ENCODE data around the gene PWWP2B. TPM values are rescaled to one million over a fixed set of nuclear protein-coding genes. Genes with fewer than 3 reads are reported as not detected.

PWWP2B gene
- total and polyA plus RNA-seq, 2 of the 4 experiments (the other 2 are of a cell fraction), result 1.7 to 2.2 TPM

- no peaks in the 10 kb centered on the region for H3K9me1 ChIP-seq (ENCODE audit: insufficient read depth, low read length)
- no peak overlapping the region for H2AK5ac ChIP-seq (ENCODE audit: low read depth, low read length)
- H2BK5ac ChIP-seq (ENCODE audit: low read depth, low read length, poor library complexity, severe bottlenecking), result no peak overlapping the region
- BruUV-seq (replicated peaks), result no TSS peak
- H3K23ac ChIP-seq (ENCODE audit: low read depth, low read length), result no peak overlapping the region
- no peak for DNase-seq
- dilution Hi-C loops (cut with HindIII; ENCODE audit: low sequenced_read_pairs, unreplicated experiment), result no loop called here
- no peaks in the 10 kb centered on the region; the same call in 1 of the 2 replicates for H3K4me1 ChIP-seq (ENCODE audit: control insufficient read depth, insufficient read depth, low read length)
- H2BK20ac ChIP-seq (ENCODE audit: low read depth, low read length), result no peak overlapping the region
- in situ Hi-C loops (cut with MboI; ENCODE audit: low sequenced_read_pairs), result no loop called here
- H4K20me1 ChIP-seq (ENCODE audit: insufficient read depth, low read length), result no peaks in the 10 kb centered on the region
- no peak overlapping the region for H2BK15ac ChIP-seq (ENCODE audit: low read depth, low read length)
- H4K91ac ChIP-seq (ENCODE audit: insufficient read depth, low read depth, low read length), result no peak overlapping the region
- H3K4me2 ChIP-seq (ENCODE audit: low read depth, low read length), result no peak overlapping the region
- 90% methylated on average over 2 of the region's 15 CpGs; no CpG with 5 or more reads in 1 of the 2 experiments for WGBS, 2 experiments (ENCODE audit: extremely low coverage in 2 of 2, insufficient read length in 1 of 2)
- no peak overlapping the region for H3K18ac ChIP-seq (ENCODE audit: low read depth, low read length)
- no peak overlapping the region for H2AK9ac ChIP-seq (replicated peaks; ENCODE audit: low read depth, low read length, poor library complexity)
- no peaks in the 10 kb centered on the region for H3K79me1 ChIP-seq (ENCODE audit: low read depth in 1 of 2, low read length in 2 of 2)
- no peak overlapping the region for H3K14ac ChIP-seq (replicated peaks; ENCODE audit: low read depth, low read length)
- H3K4ac ChIP-seq (ENCODE audit: low read depth, low read length), result no peak overlapping the region
- no peaks in the 10 kb centered on the region for H3K36me3 ChIP-seq (ENCODE audit: control insufficient read depth, insufficient read depth, low read length)
- TF ChIP-seq MAFK (IDR thresholded peaks at IDR 0.05; ENCODE audit: low read depth, low read length), result no peak
- TF ChIP-seq ELK1 (IDR thresholded peaks at IDR 0.05; ENCODE audit: borderline replicate concordance, low read depth, low read length), result no peak
- TF ChIP-seq MAZ (IDR thresholded peaks at IDR 0.05; ENCODE audit: borderline replicate concordance, low read depth, low read length), result no peak
- no peak for TF ChIP-seq CHD1 (IDR thresholded peaks at IDR 0.05; ENCODE audit: low read depth, low read length)
- no peak for TF ChIP-seq POLR2A (IDR thresholded peaks at IDR 0.05; ENCODE audit: low read depth, low read length)
- no peak overlapping the region for H3K27ac ChIP-seq (ENCODE audit: insufficient read depth, low read length)
- peaks cover 9% of the 10 kb centered on the region; the same call in 1 of the 2 replicates for H3K27me3 ChIP-seq (ENCODE audit: control insufficient read depth, insufficient read depth, low read length)
- H3K9ac ChIP-seq (ENCODE audit: low read depth, low read length), result no peak overlapping the region
- ChIA-PET CTCF (interaction anchor here (0.6 to 1.7 kb wide), 3 partner anchors 21 to 178 kb away, joined by 3 to 7 read pairs (median 4); no protein-coding TSS in a partner anchor), POLR2A (ENCODE audit: unreplicated experiment) (no interaction called here)
- H4K5ac ChIP-seq (ENCODE audit: low read depth, low read length), result no peak overlapping the region
- ATAC-seq (ENCODE audit: low read depth), result no peak
- intact Hi-C loops (cut with micrococcal nuclease), result no loop called here
- H4K8ac ChIP-seq (ENCODE audit: low read depth in 2 of 2, low read length in 2 of 2), result no peak overlapping the region
- H3K56ac ChIP-seq (ENCODE audit: extremely low read depth, insufficient read depth, low read length), result no peak overlapping the region
- no peaks in the 10 kb centered on the region for H3K9me3 ChIP-seq (ENCODE audit: control insufficient read depth, insufficient read depth, low read length)
- no peak overlapping the region for H2BK120ac ChIP-seq (ENCODE audit: low read depth, low read length)
- no peak overlapping the region for H3K4me3 ChIP-seq (ENCODE audit: insufficient read depth, low read depth, low read length)
- no peak overlapping the region for H2AFZ ChIP-seq (replicated peaks; ENCODE audit: low read length, poor library complexity)
Measured at GRCh38 chr10:132460071-132460470, 63.1 kb downstream of the PWWP2B start.

Data from IMR-90 (cell line).